Endodermal cell (in vitro differentiated cells): ENCODE measurements around the gene ZNF776. TPM values are rescaled to one million over a fixed set of nuclear protein-coding genes. Genes with fewer than 3 reads are reported as not detected.

ENCODE experiments used
- DNase-seq: peaks from one replicate; pipeline ENCODE4 v3.0.0-alpha.2; 2017
- H3K27ac ChIP-seq: 2 replicates; pipeline ENCODE4 v1.5.1; 2013; ENCODE audit warnings: mild to moderate bottlenecking, low read depth, low read length, moderate library complexity
- H3K27me3 ChIP-seq: 2 replicates; pipeline ENCODE4 v1.6.1; 2013; ENCODE audit warnings: mild to moderate bottlenecking, low read length, moderate library complexity; ENCODE audit not compliant: insufficient read depth, control insufficient read depth, poor library complexity, severe bottlenecking
- H3K36me3 ChIP-seq: 2 replicates; pipeline ENCODE4 v1.7.0; 2013; ENCODE audit warnings: mild to moderate bottlenecking, low read length, moderate library complexity; ENCODE audit not compliant: control insufficient read depth, insufficient read depth
- H3K4me1 ChIP-seq: one replicate; pipeline ENCODE4 v1.7.0; 2013; ENCODE audit warnings: low read length; ENCODE audit not compliant: control insufficient read depth, insufficient read depth
- H3K4me3 ChIP-seq: 2 replicates; pipeline ENCODE4 v1.5.1; 2013; ENCODE audit warnings: mild to moderate bottlenecking, low read length, moderate library complexity
- H3K9ac ChIP-seq: 2 replicates; pipeline ENCODE4 v1.6.1; 2013; ENCODE audit warnings: mild to moderate bottlenecking, low read length, moderate library complexity; ENCODE audit not compliant: poor library complexity, severe bottlenecking; ENCODE audit errors: extremely low read depth
- H3K9me3 ChIP-seq: 2 replicates; pipeline ENCODE4 v1.6.1; 2013; ENCODE audit warnings: mild to moderate bottlenecking, low read length, moderate library complexity; ENCODE audit not compliant: control insufficient read depth
- H3K27ac Mint-ChIP-seq: 2 replicates; pipeline ENCODE4 v1.8.0; 2020; ENCODE audit warnings: mixed read lengths
- H3K27me3 Mint-ChIP-seq: 2 replicates; pipeline ENCODE4 v1.8.0; 2021; ENCODE audit warnings: mild to moderate bottlenecking, mixed read lengths; ENCODE audit not compliant: insufficient read depth
- H3K36me3 Mint-ChIP-seq: 2 replicates; pipeline ENCODE4 v1.8.0; 2020; ENCODE audit warnings: low read depth, mixed read lengths
- H3K4me1 Mint-ChIP-seq: 2 replicates; pipeline ENCODE4 v1.8.0; 2020; ENCODE audit warnings: mixed read lengths
- H3K4me3 Mint-ChIP-seq: 2 replicates; pipeline ENCODE4 v1.8.0; 2020; ENCODE audit warnings: mild to moderate bottlenecking, moderate library complexity, mixed read lengths
- H3K9me3 Mint-ChIP-seq: 2 replicates; pipeline ENCODE4 v1.8.0; 2020; ENCODE audit warnings: mild to moderate bottlenecking, mixed read lengths
- CTCF ChIP-seq: fragments of 200-600 bp; sonication (generic); conservative IDR thresholded peaks from 2 replicates; pipeline ENCODE4 v1.5.0; 2021; ENCODE audit warnings: antibody characterized with exemption, mild to moderate bottlenecking
- WGBS, 2 experiments: methylation state at CpG; one replicate each; pipeline versions ENCODE4 v1.1.5 to v1.1.7; 2013; ENCODE audit warnings: missing lambda C conversion rate in 2 of 2, mixed read lengths in 1 of 2; ENCODE audit not compliant: insufficient coverage in 1 of 2, insufficient read length in 1 of 2; 5-methylcytosine and 5-hydroxymethylcytosine counted together
- long read RNA-seq, 4 experiments: library from polyadenylated mRNA in 2 of 4; library from RNA in 1 of 4; library from capped mRNA in 1 of 4; stranded (forward) in 3 of 4; unstranded in 1 of 4; transcript quantifications; one replicate each; pipeline ENCODE4 v2.0.0, GENCODE V29; 2020 to 2021; ENCODE audit warnings: inconsistent platforms in 1 of 4
- polyA plus RNA-seq, 2 experiments: library from polyadenylated mRNA; stranded (reverse); fragments of 50-300 nt; gene quantifications; one replicate each; pipeline ENCODE4 v1.2.3, GENCODE V29; 2013
- total RNA-seq, 2 donors: library from RNA; stranded (reverse); fragmentation: NEBNext Ultra II Directional in 1 of 2; extraction: Animal tissue kit (Norgen Biotek cat#: 25700) in 1 of 2; gene quantifications; 2 replicates in 1 of 2; 3 replicates in 1 of 2; pipeline ENCODE4 v1.2.1, GENCODE V29; 2021

ZNF776 gene
- 10 to 100 TPM; 16.2 to 21.4 TPM for total RNA-seq
- 19.0 TPM for polyA plus RNA-seq (2013, experiment 1 of 2)
- 18.1 TPM for polyA plus RNA-seq (2013, experiment 2 of 2)
- long read RNA-seq, experiment 1, partial matches to known transcripts, result 0 of 6 reads
- long read RNA-seq, experiment 1, other reads (novel, unspliced or antisense), result 6 of 6 reads
- long read RNA-seq, experiment 2, full-length matches to known transcripts, result 12 of 34 reads
- long read RNA-seq, experiment 2, partial matches to known transcripts, result 1 of 34 reads
- long read RNA-seq, experiment 2, other reads (novel, unspliced or antisense), result 21 of 34 reads
- long read RNA-seq, experiment 3, full-length matches to known transcripts, result 29 of 62 reads
- long read RNA-seq, experiment 3, partial matches to known transcripts, result 5 of 62 reads
- long read RNA-seq, experiment 3, other reads (novel, unspliced or antisense), result 28 of 62 reads
- long read RNA-seq, experiment 4, partial matches to known transcripts, result 0 of 2 reads
- long read RNA-seq, experiment 4, other reads (novel, unspliced or antisense), result 2 of 2 reads

- peaks cover 10% of the 10 kb centered on the region for H3K9me3 Mint-ChIP-seq
- no peak for TF ChIP-seq CTCF
- H3K9ac ChIP-seq, result peak within 1 kb of the TSS; percentile 92
- H3K4me3 ChIP-seq, result peak within 1 kb of the TSS; percentile 99
- H3K36me3 Mint-ChIP-seq, result peaks cover 40% of the 10 kb centered on the region
- H3K4me1 Mint-ChIP-seq, result peaks cover 13% of the 10 kb centered on the region
- peaks cover 3% of the 10 kb centered on the region for H3K27me3 Mint-ChIP-seq
- H3K9me3 ChIP-seq, result no peaks in the 10 kb centered on the region
- H3K4me1 ChIP-seq, result no peaks in the 10 kb centered on the region
- H3K4me3 Mint-ChIP-seq, result peak within 1 kb of the TSS; percentile 100
- H3K36me3 ChIP-seq, result peaks cover 37% of the 10 kb centered on the region
- 2 to 4% methylated on average over 18 to 51 of the region's 51 CpGs for WGBS, 2 experiments
- peak within 1 kb of the TSS; percentile 98 for H3K27ac Mint-ChIP-seq
- peak; percentile 93 for DNase-seq
- no peaks in the 10 kb centered on the region for H3K27me3 ChIP-seq
- H3K27ac ChIP-seq, result peak within 1 kb of the TSS; percentile 38
Observed at GRCh38 chr19:57746580-57747471, at the start of gene ZNF776. Gene ZNF776 (plus strand): TSS chr19:57746815. CDS start chr19:57747059, 244 bp downstream.

- Histone ChIP-seq H3K36me3 (peaks cover 94% of the 10 kb centered on the region), H3K9ac (no peak overlapping the region), H3K4me3 (no peak overlapping the region), H3K27ac (no peak overlapping the region), H3K9me3 (peaks cover 23% of the 10 kb centered on the region), H3K4me1 (no peaks in the 10 kb centered on the region), H3K27me3 (no peaks in the 10 kb centered on the region)
- no peaks in the 10 kb centered on the region for H3K4me1 Mint-ChIP-seq
- no peak for TF ChIP-seq CTCF
- no peak overlapping the region for H3K27ac Mint-ChIP-seq
- DNase-seq, result peak; percentile 4
- peaks cover 77% of the 10 kb centered on the region for H3K9me3 Mint-ChIP-seq
- H3K36me3 Mint-ChIP-seq, result peaks cover 96% of the 10 kb centered on the region
- H3K4me3 Mint-ChIP-seq, result no peak overlapping the region
- 92 to 97% methylated on average over 4 to 6 of the region's 6 CpGs for WGBS, 2 experiments
- no peaks in the 10 kb centered on the region for H3K27me3 Mint-ChIP-seq
Observed at GRCh38 chr19:57701625-57702024, 45.0 kb upstream of the ZNF776 start.

- 96 to 100% methylated on average over 1 of the region's 1 CpG for WGBS, 2 experiments
- Histone ChIP-seq H3K4me1 (no peaks in the 10 kb centered on the region), H3K9ac (no peak overlapping the region), H3K4me3 (peak overlapping the region; percentile 96), H3K9me3 (peaks cover 16% of the 10 kb centered on the region), H3K27ac (no peak overlapping the region), H3K36me3 (peaks cover 54% of the 10 kb centered on the region), H3K27me3 (no peaks in the 10 kb centered on the region)
- Mint-ChIP-seq H3K4me3 (peak overlapping the region; percentile 1), H3K4me1 (peaks cover 14% of the 10 kb centered on the region), H3K27me3 (peaks cover 3% of the 10 kb centered on the region), H3K9me3 (peaks cover 71% of the 10 kb centered on the region), H3K36me3 (peaks cover 67% of the 10 kb centered on the region), H3K27ac (no peak overlapping the region)
- peak; percentile 22 for DNase-seq
- TF ChIP-seq CTCF, result no peak
Observed at GRCh38 chr19:57706346-57706745, 40.3 kb upstream of the ZNF776 start.
